IMR-90 (cell line): ENCODE results near the gene ODAM. TPM values are rescaled to one million over a fixed set of nuclear protein-coding genes. Genes with fewer than 3 reads are reported as not detected.

Experiments
- ATAC-seq: fragments of 200-7000 bp; cut with Tn5 transposase; 2 replicates; pipeline ENCODE4 v1.9.1; 2020; ENCODE audit warnings: low read depth, mild to moderate bottlenecking, moderate library complexity
- BruUV-seq: library from RNA; stranded (reverse); fragments of 400-500 nt; replicated peaks from 2 replicates; lab custom pipeline; 2021; lab: Mats Ljungman, UMichigan
- CTCF ChIA-PET: fragments of 300-600 bp; formaldehyde crosslinking; extraction: SDS; loops from one replicate; lab custom pipeline; 2021; ENCODE audit warnings: antibody characterized with exemption; lab: Yijun Ruan, JAX
- POLR2A ChIA-PET: fragments of 300-600 bp; sonication (Branson Sonifier 250); formaldehyde crosslinking; loops from one replicate; lab custom pipeline; 2022; ENCODE audit warnings: antibody characterized with exemption; ENCODE audit not compliant: unreplicated experiment; lab: Charles Lee
- DNase-seq: peaks from one replicate; pipeline ENCODE4 v3.0.0; 2013
- H2AFZ ChIP-seq: replicated peaks from 2 replicates; pipeline ENCODE3; 2013; ENCODE audit warnings: low read length, mild to moderate bottlenecking; ENCODE audit not compliant: poor library complexity
- H2AK5ac ChIP-seq: 2 replicates; pipeline ENCODE4 v1.6.1; 2013; ENCODE audit warnings: low read depth, low read length, inconsistent platforms
- H2AK9ac ChIP-seq: replicated peaks from 2 replicates; pipeline ENCODE3; 2013; ENCODE audit warnings: mild to moderate bottlenecking, low read depth, low read length, moderate library complexity; ENCODE audit not compliant: poor library complexity
- H2BK120ac ChIP-seq: 2 replicates; pipeline ENCODE4 v1.6.1; 2013; ENCODE audit warnings: low read depth, low read length, inconsistent platforms
- H2BK15ac ChIP-seq: 3 replicates; pipeline ENCODE4 v1.6.1; 2013; ENCODE audit warnings: low read depth, low read length, inconsistent platforms
- H2BK20ac ChIP-seq: 2 replicates; pipeline ENCODE4 v1.6.1; 2013; ENCODE audit warnings: low read depth, mild to moderate bottlenecking, inconsistent platforms, low read length, moderate library complexity
- H2BK5ac ChIP-seq: 2 replicates; pipeline ENCODE4 v1.6.1; 2013; ENCODE audit warnings: mild to moderate bottlenecking, low read depth, low read length, inconsistent platforms; ENCODE audit not compliant: poor library complexity, severe bottlenecking
- H3K14ac ChIP-seq: replicated peaks from 2 replicates; pipeline ENCODE4 v1.6.1; 2013; ENCODE audit warnings: low read depth, low read length, inconsistent platforms
- H3K18ac ChIP-seq: 2 replicates; pipeline ENCODE4 v1.6.1; 2013; ENCODE audit warnings: low read depth, low read length, control low read depth
- H3K23ac ChIP-seq: 2 replicates; pipeline ENCODE4 v1.6.1; 2013; ENCODE audit warnings: low read depth, low read length, inconsistent platforms
- H3K27ac ChIP-seq: 2 replicates; pipeline ENCODE4 v1.5.1; 2013; ENCODE audit warnings: mild to moderate bottlenecking, control low read depth, low read length; ENCODE audit not compliant: insufficient read depth
- H3K27me3 ChIP-seq: 2 replicates; pipeline ENCODE4 v1.6.1; 2013; ENCODE audit warnings: low read length; ENCODE audit not compliant: control insufficient read depth, insufficient read depth
- H3K36me3 ChIP-seq: 2 replicates; pipeline ENCODE4 v1.6.1; 2013; ENCODE audit warnings: low read length, mixed read lengths; ENCODE audit not compliant: control insufficient read depth, insufficient read depth
- H3K4ac ChIP-seq: 2 replicates; pipeline ENCODE4 v1.6.1; 2013; ENCODE audit warnings: low read depth, low read length, inconsistent platforms
- H3K4me1 ChIP-seq: 2 replicates; pipeline ENCODE4 v1.6.1; 2013; ENCODE audit warnings: low read length, mixed read lengths; ENCODE audit not compliant: control insufficient read depth, insufficient read depth
- H3K4me2 ChIP-seq: 2 replicates; pipeline ENCODE4 v1.6.1; 2013; ENCODE audit warnings: low read depth, mild to moderate bottlenecking, control low read depth, low read length, moderate library complexity
- H3K4me3 ChIP-seq: 2 replicates; pipeline ENCODE4 v1.5.1; 2013; ENCODE audit warnings: low read depth, mild to moderate bottlenecking, control low read depth, low read length, moderate library complexity; ENCODE audit not compliant: insufficient read depth
- H3K56ac ChIP-seq: 2 replicates; pipeline ENCODE4 v1.6.1; 2013; ENCODE audit warnings: low read length, inconsistent platforms; ENCODE audit not compliant: insufficient read depth; ENCODE audit errors: extremely low read depth
- H3K79me1 ChIP-seq, 2 experiments: 2 replicates each; pipeline ENCODE4 v1.6.1; 2013; ENCODE audit warnings: low read length in 2 of 2, inconsistent platforms in 1 of 2, low read depth in 1 of 2
- H3K9ac ChIP-seq: 2 replicates; pipeline ENCODE4 v1.6.1; 2013; ENCODE audit warnings: low read depth, low read length, control low read depth
- H3K9me1 ChIP-seq: 2 replicates; pipeline ENCODE4 v1.6.1; 2013; ENCODE audit warnings: low read length, inconsistent platforms; ENCODE audit not compliant: insufficient read depth
- H3K9me3 ChIP-seq: 2 replicates; pipeline ENCODE4 v1.6.1; 2013; ENCODE audit warnings: low read length; ENCODE audit not compliant: control insufficient read depth, insufficient read depth
- H4K20me1 ChIP-seq: 2 replicates; pipeline ENCODE4 v1.6.1; 2013; ENCODE audit warnings: low read length, inconsistent platforms; ENCODE audit not compliant: insufficient read depth
- H4K5ac ChIP-seq: 2 replicates; pipeline ENCODE4 v1.6.1; 2013; ENCODE audit warnings: mild to moderate bottlenecking, low read depth, low read length, control low read depth
- H4K8ac ChIP-seq, 2 experiments: 2 replicates each; pipeline ENCODE4 v1.6.1; 2013; ENCODE audit warnings: low read depth in 2 of 2, low read length in 2 of 2, control low read depth in 1 of 2, inconsistent platforms in 1 of 2
- H4K91ac ChIP-seq: 2 replicates; pipeline ENCODE4 v1.6.1; 2013; ENCODE audit warnings: low read depth, low read length, inconsistent platforms; ENCODE audit not compliant: insufficient read depth
- BHLHE40 ChIP-seq: fragments of 150-350 bp; IDR thresholded peaks from 2 replicates; pipeline ENCODE4 v1.6.1; 2016; ENCODE audit warnings: mild to moderate bottlenecking, low read depth, low read length
- CEBPB ChIP-seq: IDR thresholded peaks from 2 replicates; pipeline ENCODE4 v1.6.1; 2012; ENCODE audit warnings: low read depth, low read length, improper control_type of control experiment
- CHD1 ChIP-seq: IDR thresholded peaks from 2 replicates; pipeline ENCODE4 v1.6.1; 2012; ENCODE audit warnings: low read depth, low read length, improper control_type of control experiment
- CTCF ChIP-seq: conservative IDR thresholded peaks from 2 replicates; pipeline ENCODE4 v1.5.1; 2012; ENCODE audit warnings: mild to moderate bottlenecking, low read depth, low read length, improper control_type of control experiment
- FOS ChIP-seq: fragments of 150-350 bp; IDR thresholded peaks from 2 replicates; pipeline ENCODE4 v1.6.1; 2016; ENCODE audit warnings: low read depth, low read length
- MAFK ChIP-seq: IDR thresholded peaks from 2 replicates; pipeline ENCODE4 v1.6.1; 2012; ENCODE audit warnings: low read depth, low read length, improper control_type of control experiment
- MAZ ChIP-seq: IDR thresholded peaks from 2 replicates; pipeline ENCODE4 v1.6.1; 2012; ENCODE audit warnings: low read depth, mild to moderate bottlenecking, low read length, improper control_type of control experiment, moderate library complexity, borderline replicate concordance
- MXI1 ChIP-seq: IDR thresholded peaks from 2 replicates; pipeline ENCODE4 v1.6.1; 2012; ENCODE audit warnings: low read depth, mild to moderate bottlenecking, low read length, moderate library complexity, borderline replicate concordance
- NFE2L2 ChIP-seq: fragments of 150-350 bp; IDR thresholded peaks from 2 replicates; pipeline ENCODE4 v1.6.1; 2016; ENCODE audit warnings: low read depth, mild to moderate bottlenecking, low read length
- POLR2A ChIP-seq: IDR thresholded peaks from 2 replicates; pipeline ENCODE4 v1.6.1; 2012; ENCODE audit warnings: mild to moderate bottlenecking, low read depth, low read length
- RAD21 ChIP-seq: IDR thresholded peaks from 2 replicates; pipeline ENCODE4 v1.6.1; 2012; ENCODE audit warnings: low read length, improper control_type of control experiment
- RCOR1 ChIP-seq: IDR thresholded peaks from 2 replicates; pipeline ENCODE4 v1.6.1; 2012; ENCODE audit warnings: mild to moderate bottlenecking, low read length, improper control_type of control experiment; ENCODE audit not compliant: insufficient replicate concordance
- RFX5 ChIP-seq: IDR thresholded peaks from 2 replicates; pipeline ENCODE4 v1.8.0; 2012; ENCODE audit warnings: low read depth, mild to moderate bottlenecking, low read length, moderate library complexity
- SMC3 ChIP-seq: fragments of 150-350 bp; IDR thresholded peaks from 2 replicates; pipeline ENCODE4 v1.6.1; 2016; ENCODE audit warnings: low read depth, mild to moderate bottlenecking, antibody characterized with exemption, low read length, moderate library complexity
- WGBS, 2 experiments: methylation state at CpG; one replicate each; pipeline versions ENCODE4 v1.1.5 to v1.1.7; 2013; ENCODE audit warnings: missing lambda C conversion rate in 2 of 2; ENCODE audit not compliant: insufficient read length in 1 of 2; ENCODE audit errors: extremely low coverage in 2 of 2; 5-methylcytosine and 5-hydroxymethylcytosine counted together
- dilution Hi-C: fragments of 300-500 bp; cut with HindIII; formaldehyde crosslinking; loops from one replicate; pipeline ENCODE4 v1.14.3; 2018; ENCODE audit warnings: low sequenced_read_pairs; ENCODE audit not compliant: unreplicated experiment
- in situ Hi-C: fragments of 300-500 bp; cut with MboI; formaldehyde crosslinking; loops from 3 replicates; pipeline ENCODE4 v1.14.3; 2019; ENCODE audit warnings: low sequenced_read_pairs, inconsistent platforms, mixed read lengths
- intact Hi-C: fragments of 100-400 bp; cut with micrococcal nuclease; formaldehyde crosslinking; loops from 2 replicates; pipeline ENCODE4 v1.10.0; 2022
- polyA plus RNA-seq, 3 experiments: library from polyadenylated mRNA; depleted of rRNA; stranded (reverse); fragments of >200 nt; gene quantifications; 2 replicates each; pipeline ENCODE4 v1.2.3, GENCODE V29; 2012; ENCODE audit warnings: low replicate concordance in 1 of 3
- total RNA-seq: library from RNA; depleted of rRNA; stranded (reverse); fragments of >200 nt; gene quantifications from 2 replicates; pipeline ENCODE4 v1.2.3, GENCODE V29; 2012
- TF ChIP-seq, protein P1 (sequence below): fragments of 150-350 bp; IDR thresholded peaks from 2 replicates; pipeline ENCODE4 v1.6.1; 2017; ENCODE audit warnings: mild to moderate bottlenecking, antibody characterized with exemption, low read length, low read depth
- TF ChIP-seq, protein P2 (sequence below): fragments of 150-350 bp; IDR thresholded peaks from 2 replicates; pipeline ENCODE4 v1.6.1; 2016; ENCODE audit warnings: low read depth, mild to moderate bottlenecking, low read length, moderate library complexity, borderline replicate concordance

Gene ODAM
- total and polyA plus RNA-seq, 2 of the 4 experiments (the other 2 are of a cell fraction): not detected

GRCh38 chr4:70181864-70182263 lies 13.7 kb upstream of the ODAM start:
- CTCF ChIA-PET: no interaction called here

More at GRCh38 chr4:70181864-70182263, 13.7 kb upstream of the ODAM start:
- Histone ChIP-seq H3K4me2 (no peak overlapping the region), H4K5ac (no peak overlapping the region), H3K14ac (no peak overlapping the region), H4K20me1 (no peaks in the 10 kb centered on the region), H2BK5ac (no peak overlapping the region), H3K56ac (no peak overlapping the region), H2AK5ac (no peak overlapping the region), H3K18ac (no peak overlapping the region), H2BK20ac (no peak overlapping the region), H3K27me3 (no peaks in the 10 kb centered on the region), H3K4me1 (no peaks in the 10 kb centered on the region), H2AK9ac (no peak overlapping the region), H3K36me3 (no peaks in the 10 kb centered on the region), H3K79me1 (no peaks in the 10 kb centered on the region), H4K91ac (no peak overlapping the region), H2BK15ac (no peak overlapping the region), H3K9me3 (no peaks in the 10 kb centered on the region), H3K4me3 (no peak overlapping the region), H3K9me1 (no peaks in the 10 kb centered on the region), H2BK120ac (no peak overlapping the region), H3K9ac (no peak overlapping the region), H3K27ac (no peak overlapping the region), H3K4ac (no peak overlapping the region), H3K23ac (no peak overlapping the region), H2AFZ (no peak overlapping the region), H4K8ac (no peak overlapping the region)
- in situ Hi-C loops (loop anchor here (10.0 kb wide), 1 partner anchor 497 kb away; no protein-coding TSS in a partner anchor), dilution Hi-C loops (no loop called here), intact Hi-C loops (loop anchor here (2.0 to 5.0 kb wide), 2 partner anchors 285 to 495 kb away; no protein-coding TSS in a partner anchor)
- BruUV-seq: no TSS peak
- DNase-seq (no peak), ATAC-seq (no peak)
- TF ChIP-seq CEBPB: no peak
- TF ChIP-seq CHD1: no peak
- no peak for TF ChIP-seq RFX5
- TF ChIP-seq CTCF: no peak
- no peak for TF ChIP-seq FOS
- no peak for TF ChIP-seq MAZ
- no peak for TF ChIP-seq MAFK
- TF ChIP-seq, protein P1, sequence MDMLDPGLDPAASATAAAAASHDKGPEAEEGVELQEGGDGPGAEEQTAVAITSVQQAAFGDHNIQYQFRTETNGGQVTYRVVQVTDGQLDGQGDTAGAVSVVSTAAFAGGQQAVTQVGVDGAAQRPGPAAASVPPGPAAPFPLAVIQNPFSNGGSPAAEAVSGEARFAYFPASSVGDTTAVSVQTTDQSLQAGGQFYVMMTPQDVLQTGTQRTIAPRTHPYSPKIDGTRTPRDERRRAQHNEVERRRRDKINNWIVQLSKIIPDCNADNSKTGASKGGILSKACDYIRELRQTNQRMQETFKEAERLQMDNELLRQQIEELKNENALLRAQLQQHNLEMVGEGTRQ: no peak
- TF ChIP-seq MXI1: no peak
- no peak for TF ChIP-seq POLR2A
- no peak for TF ChIP-seq BHLHE40
- TF ChIP-seq SMC3: no peak
- no peak for TF ChIP-seq RAD21
- no peak for TF ChIP-seq RCOR1
- no peak for TF ChIP-seq NFE2L2
- TF ChIP-seq, protein P2, sequence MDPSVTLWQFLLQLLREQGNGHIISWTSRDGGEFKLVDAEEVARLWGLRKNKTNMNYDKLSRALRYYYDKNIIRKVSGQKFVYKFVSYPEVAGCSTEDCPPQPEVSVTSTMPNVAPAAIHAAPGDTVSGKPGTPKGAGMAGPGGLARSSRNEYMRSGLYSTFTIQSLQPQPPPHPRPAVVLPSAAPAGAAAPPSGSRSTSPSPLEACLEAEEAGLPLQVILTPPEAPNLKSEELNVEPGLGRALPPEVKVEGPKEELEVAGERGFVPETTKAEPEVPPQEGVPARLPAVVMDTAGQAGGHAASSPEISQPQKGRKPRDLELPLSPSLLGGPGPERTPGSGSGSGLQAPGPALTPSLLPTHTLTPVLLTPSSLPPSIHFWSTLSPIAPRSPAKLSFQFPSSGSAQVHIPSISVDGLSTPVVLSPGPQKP: no peak
- POLR2A ChIA-PET: interaction anchor here (0.6 kb wide), 1 partner anchor 10 kb away, joined by 8 read pairs; no protein-coding TSS in a partner anchor
- no CpG with 5 or more reads among the region's 1 CpG for WGBS, 2 experiments
